Testis (tissue), 2 donors: ENCODE measurements around the gene LRRC1.

Source experiments
- POLR2A ChIP-seq: fragments of 450-650 bp; IDR thresholded peaks from one replicate; pipeline ENCODE4 v1.6.1; 2017; ENCODE audit warnings: antibody characterized with exemption, mild to moderate bottlenecking, moderate library complexity
- TF ChIP-seq, protein P1 (sequence below), 3 experiments: fragments of 450-650 bp in 2 of 3; fragments of 200-600 bp in 1 of 3; sonication (generic) in 1 of 3; IDR thresholded peaks; one replicate each; pipeline ENCODE4 v1.5.1; 2016 to 2019; ENCODE audit warnings: antibody characterized with exemption in 3 of 3, mild to moderate bottlenecking in 2 of 3, moderate library complexity in 1 of 3

DNA sequence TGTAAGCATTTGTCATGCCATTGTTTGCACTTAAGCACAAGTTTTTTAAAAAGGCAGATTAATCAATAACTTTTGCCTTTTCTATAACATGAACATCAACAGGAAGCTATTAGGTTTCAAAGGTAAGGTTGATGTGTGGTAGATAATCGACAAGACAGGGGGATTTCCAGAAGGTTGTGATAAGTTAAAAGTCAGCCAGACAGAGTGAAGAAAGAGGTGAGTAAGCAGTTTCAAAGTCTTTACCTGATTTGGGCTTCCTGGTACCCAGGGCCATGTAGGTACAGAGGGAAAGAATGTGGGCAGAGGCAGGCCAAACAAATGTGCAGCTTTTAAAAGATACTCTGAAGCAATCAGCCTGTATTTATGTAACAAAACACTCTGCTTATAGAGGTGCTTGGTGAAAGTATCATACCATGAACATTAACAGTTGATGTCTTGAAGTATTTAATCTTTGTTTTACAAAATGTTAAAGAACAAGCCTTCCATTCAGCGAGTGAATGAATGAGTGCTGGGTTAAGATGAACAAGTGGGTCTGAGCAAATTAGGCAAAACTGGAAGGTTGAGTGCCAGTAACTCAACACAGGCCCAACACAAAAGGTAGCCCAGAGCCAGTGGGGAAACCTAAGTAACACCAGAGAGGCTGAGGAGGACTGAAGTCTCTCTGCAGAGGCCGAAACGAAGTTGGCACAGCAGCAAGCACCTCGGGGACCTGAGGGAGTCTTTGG is 60.2 kb downstream of the LRRC1 start:
- TF ChIP-seq, protein P1, sequence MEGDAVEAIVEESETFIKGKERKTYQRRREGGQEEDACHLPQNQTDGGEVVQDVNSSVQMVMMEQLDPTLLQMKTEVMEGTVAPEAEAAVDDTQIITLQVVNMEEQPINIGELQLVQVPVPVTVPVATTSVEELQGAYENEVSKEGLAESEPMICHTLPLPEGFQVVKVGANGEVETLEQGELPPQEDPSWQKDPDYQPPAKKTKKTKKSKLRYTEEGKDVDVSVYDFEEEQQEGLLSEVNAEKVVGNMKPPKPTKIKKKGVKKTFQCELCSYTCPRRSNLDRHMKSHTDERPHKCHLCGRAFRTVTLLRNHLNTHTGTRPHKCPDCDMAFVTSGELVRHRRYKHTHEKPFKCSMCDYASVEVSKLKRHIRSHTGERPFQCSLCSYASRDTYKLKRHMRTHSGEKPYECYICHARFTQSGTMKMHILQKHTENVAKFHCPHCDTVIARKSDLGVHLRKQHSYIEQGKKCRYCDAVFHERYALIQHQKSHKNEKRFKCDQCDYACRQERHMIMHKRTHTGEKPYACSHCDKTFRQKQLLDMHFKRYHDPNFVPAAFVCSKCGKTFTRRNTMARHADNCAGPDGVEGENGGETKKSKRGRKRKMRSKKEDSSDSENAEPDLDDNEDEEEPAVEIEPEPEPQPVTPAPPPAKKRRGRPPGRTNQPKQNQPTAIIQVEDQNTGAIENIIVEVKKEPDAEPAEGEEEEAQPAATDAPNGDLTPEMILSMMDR (IDR thresholded peaks at IDR 0.05) = no peak
- TF ChIP-seq POLR2A = no peak
